AG04450 (cell line): ENCODE measurements around the gene NINJ1. TPM values are rescaled to one million over a fixed set of nuclear protein-coding genes. Genes with fewer than 3 reads are reported as not detected.
A peak's percentile ranks its signal among the peaks of the same experiment; 100 is the strongest.

Experiments
- CTCF ChIA-PET: fragments of 300-600, 350-600 bp; formaldehyde crosslinking; extraction: SDS; loops from one replicate; lab custom pipeline; 2022; ENCODE audit warnings: antibody characterized with exemption, inconsistent platforms; lab: Charles Lee
- POLR2A ChIA-PET: fragments of 350-600 bp; formaldehyde crosslinking; extraction: SDS; loops from one replicate; lab custom pipeline; 2021; ENCODE audit warnings: antibody characterized with exemption, inconsistent platforms; lab: Yijun Ruan, JAX
- DNase-seq: peaks from one replicate; pipeline ENCODE4 v3.0.0-alpha.2; 2011; ENCODE audit warnings: low read depth, low spot score
- H3K27ac ChIP-seq: one replicate; pipeline ENCODE4 v1.5.1; 2012; ENCODE audit warnings: low read depth, low read length, control low read depth
- H3K27me3 ChIP-seq: one replicate; pipeline ENCODE4 v1.6.0; 2012; ENCODE audit warnings: low read length; ENCODE audit not compliant: control insufficient read depth, insufficient read depth
- H3K4me3 ChIP-seq: 2 replicates; pipeline ENCODE4 v1.5.1; 2011; ENCODE audit warnings: mild to moderate bottlenecking, low read depth, low read length, control low read depth
- H3K9me3 ChIP-seq: 2 replicates; pipeline ENCODE4 v1.5.1; 2012; ENCODE audit warnings: low read length; ENCODE audit not compliant: control insufficient read depth, insufficient read depth
- polyA plus RNA-seq: library from polyadenylated mRNA; depleted of rRNA; stranded (reverse); fragments of >200 nt; gene quantifications from 2 replicates; pipeline ENCODE4 v1.2.3, GENCODE V29; 2011
- TF ChIP-seq, protein P1 (sequence below): IDR thresholded peaks from 2 replicates; pipeline ENCODE4 v1.5.1; 2011; ENCODE audit warnings: low read depth, low read length, control low read depth, inconsistent platforms

The NINJ1 gene
- polyA plus RNA-seq, 1 experiment = 26.8 TPM

- no peak overlapping the region for H3K4me3 ChIP-seq
- POLR2A ChIA-PET = no interaction called here
- H3K9me3 ChIP-seq = peaks cover 4% of the 10 kb centered on the region; the same call in 1 of the 2 replicates
- TF ChIP-seq, protein P1, sequence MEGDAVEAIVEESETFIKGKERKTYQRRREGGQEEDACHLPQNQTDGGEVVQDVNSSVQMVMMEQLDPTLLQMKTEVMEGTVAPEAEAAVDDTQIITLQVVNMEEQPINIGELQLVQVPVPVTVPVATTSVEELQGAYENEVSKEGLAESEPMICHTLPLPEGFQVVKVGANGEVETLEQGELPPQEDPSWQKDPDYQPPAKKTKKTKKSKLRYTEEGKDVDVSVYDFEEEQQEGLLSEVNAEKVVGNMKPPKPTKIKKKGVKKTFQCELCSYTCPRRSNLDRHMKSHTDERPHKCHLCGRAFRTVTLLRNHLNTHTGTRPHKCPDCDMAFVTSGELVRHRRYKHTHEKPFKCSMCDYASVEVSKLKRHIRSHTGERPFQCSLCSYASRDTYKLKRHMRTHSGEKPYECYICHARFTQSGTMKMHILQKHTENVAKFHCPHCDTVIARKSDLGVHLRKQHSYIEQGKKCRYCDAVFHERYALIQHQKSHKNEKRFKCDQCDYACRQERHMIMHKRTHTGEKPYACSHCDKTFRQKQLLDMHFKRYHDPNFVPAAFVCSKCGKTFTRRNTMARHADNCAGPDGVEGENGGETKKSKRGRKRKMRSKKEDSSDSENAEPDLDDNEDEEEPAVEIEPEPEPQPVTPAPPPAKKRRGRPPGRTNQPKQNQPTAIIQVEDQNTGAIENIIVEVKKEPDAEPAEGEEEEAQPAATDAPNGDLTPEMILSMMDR = no peak
- H3K27me3 ChIP-seq = no peaks in the 10 kb centered on the region
- DNase-seq = no peak
- CTCF ChIA-PET = no interaction called here
- no peak overlapping the region for H3K27ac ChIP-seq
Observed at GRCh38 chr9:93100276-93100636, 33.8 kb downstream of the NINJ1 start.

- Histone ChIP-seq H3K27me3 (no peaks in the 10 kb centered on the region), H3K27ac (no peak overlapping the region), H3K9me3 (peaks cover 6% of the 10 kb centered on the region; the same call in 1 of the 2 replicates), H3K4me3 (no peak overlapping the region)
- POLR2A ChIA-PET = no interaction called here
- CTCF ChIA-PET = interaction anchor here (2.8 kb wide), 1 partner anchor 10 kb away, joined by 21 read pairs; no protein-coding TSS in a partner anchor
- TF ChIP-seq, protein P1 = no peak
- DNase-seq = no peak
Observed at GRCh38 chr9:93099551-93100275, 34.3 kb downstream of the NINJ1 start.

DNA sequence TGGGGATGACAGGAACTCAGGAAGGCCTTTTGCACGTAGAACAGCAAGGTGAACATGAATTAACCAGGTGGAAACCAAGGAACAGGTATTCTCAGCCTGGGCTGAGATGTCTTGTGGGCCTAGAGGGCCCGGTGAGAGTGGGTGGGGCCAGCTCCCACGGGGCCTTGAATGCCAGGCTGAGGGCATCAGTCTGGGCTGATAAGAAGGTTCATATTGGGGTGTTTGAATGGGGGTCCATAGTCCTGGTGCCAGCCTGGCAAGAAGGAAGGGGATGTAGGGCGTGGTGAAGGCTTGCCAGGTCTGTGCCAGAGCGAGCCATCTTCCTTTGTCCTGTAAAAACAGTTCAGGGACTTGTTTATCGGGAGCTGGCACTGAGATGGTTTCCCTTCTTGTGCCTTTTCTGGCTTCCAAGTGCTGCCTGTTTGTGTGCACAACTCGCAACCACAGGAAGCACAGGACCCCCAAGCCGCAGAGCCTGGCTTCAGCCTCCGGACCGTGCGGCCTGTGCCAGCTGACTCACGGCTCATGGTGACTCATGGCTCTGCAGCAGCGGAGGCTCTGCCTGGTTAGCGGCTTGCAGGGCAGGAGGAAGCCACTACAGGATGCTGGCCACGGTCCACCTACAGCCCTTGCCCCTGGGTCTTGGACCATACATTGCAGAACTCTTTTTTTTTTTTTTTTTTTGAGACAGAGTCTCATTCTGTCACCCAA is 35.7 kb downstream of the NINJ1 start:
- TF ChIP-seq, protein P1 = no peak
- H3K27me3 ChIP-seq = no peaks in the 10 kb centered on the region
- peak overlapping the region; percentile 83 for H3K4me3 ChIP-seq
- POLR2A ChIA-PET = interaction anchor here (0.6 to 1.2 kb wide), 3 partner anchors 18 to 384 kb away, joined by 3 to 7 read pairs (median 6); no protein-coding TSS in a partner anchor
- H3K9me3 ChIP-seq = peaks cover 6% of the 10 kb centered on the region; the same call in 1 of the 2 replicates
- CTCF ChIA-PET = interaction anchor here (0.6 to 2.8 kb wide), 2 partner anchors 11 to 338 kb away, joined by 3 to 21 read pairs; no protein-coding TSS in a partner anchor
- H3K27ac ChIP-seq = peak overlapping the region; percentile 94
- DNase-seq = peak; percentile 91

DNA sequence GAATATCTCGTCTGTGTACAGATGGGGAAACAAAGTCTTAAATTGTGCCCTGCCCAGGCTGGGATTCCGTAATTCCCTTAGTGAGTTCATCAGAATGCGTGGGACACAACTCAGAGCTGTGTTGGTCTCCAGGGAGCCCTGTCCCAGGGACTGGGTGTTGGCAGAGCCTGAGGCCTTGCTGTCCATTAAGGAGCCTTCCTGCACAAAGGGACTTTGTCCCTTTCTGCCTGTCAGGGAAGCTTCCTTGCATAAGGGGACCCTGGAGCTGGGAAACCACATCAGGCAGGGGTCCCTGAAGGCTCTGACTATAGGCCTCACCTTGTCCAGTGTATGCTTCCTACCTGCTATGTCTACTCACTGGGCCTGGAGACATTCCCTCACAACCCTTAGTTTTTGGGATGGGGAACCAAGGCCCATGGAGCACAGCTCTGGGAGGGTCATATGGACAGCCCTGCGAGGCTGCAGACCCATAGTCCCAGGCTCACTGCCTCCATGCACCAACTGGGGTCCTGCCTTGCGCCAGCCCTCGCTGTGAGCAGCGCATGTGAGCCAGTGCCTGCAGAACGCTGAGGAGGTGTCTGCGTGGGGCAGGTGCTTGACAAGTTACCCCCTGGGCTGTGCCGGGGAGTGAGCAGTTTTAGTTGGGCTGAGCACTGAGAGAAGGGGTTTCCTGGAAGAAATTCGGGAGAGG is 36.4 kb downstream of the NINJ1 start:
- peak overlapping the region; percentile 94 for H3K27ac ChIP-seq
- POLR2A ChIA-PET = interaction anchor here (0.6 kb wide), 1 partner anchor 385 kb away, joined by 7 read pairs; no protein-coding TSS in a partner anchor
- peaks cover 8% of the 10 kb centered on the region; the same call in 1 of the 2 replicates for H3K9me3 ChIP-seq
- DNase-seq = no peak
- TF ChIP-seq, protein P1 = no peak
- H3K27me3 ChIP-seq = no peaks in the 10 kb centered on the region
- CTCF ChIA-PET = interaction anchor here (0.6 to 2.8 kb wide), 2 partner anchors 12 to 946 kb away, joined by 3 to 21 read pairs; no protein-coding TSS in a partner anchor
- H3K4me3 ChIP-seq = peak overlapping the region; percentile 83
